ENCODE data around the gene KDM8. TPM values are rescaled to one million over a fixed set of nuclear protein-coding genes. Genes with fewer than 3 reads are reported as not detected.

Gene KDM8
- total and polyA plus RNA-seq, 9 of the 15 experiments (the other 6 are each of a cell fraction or from before 2014, with no cell fraction given): 0.61 to 9.1 (median 5.4) TPM

DNA sequence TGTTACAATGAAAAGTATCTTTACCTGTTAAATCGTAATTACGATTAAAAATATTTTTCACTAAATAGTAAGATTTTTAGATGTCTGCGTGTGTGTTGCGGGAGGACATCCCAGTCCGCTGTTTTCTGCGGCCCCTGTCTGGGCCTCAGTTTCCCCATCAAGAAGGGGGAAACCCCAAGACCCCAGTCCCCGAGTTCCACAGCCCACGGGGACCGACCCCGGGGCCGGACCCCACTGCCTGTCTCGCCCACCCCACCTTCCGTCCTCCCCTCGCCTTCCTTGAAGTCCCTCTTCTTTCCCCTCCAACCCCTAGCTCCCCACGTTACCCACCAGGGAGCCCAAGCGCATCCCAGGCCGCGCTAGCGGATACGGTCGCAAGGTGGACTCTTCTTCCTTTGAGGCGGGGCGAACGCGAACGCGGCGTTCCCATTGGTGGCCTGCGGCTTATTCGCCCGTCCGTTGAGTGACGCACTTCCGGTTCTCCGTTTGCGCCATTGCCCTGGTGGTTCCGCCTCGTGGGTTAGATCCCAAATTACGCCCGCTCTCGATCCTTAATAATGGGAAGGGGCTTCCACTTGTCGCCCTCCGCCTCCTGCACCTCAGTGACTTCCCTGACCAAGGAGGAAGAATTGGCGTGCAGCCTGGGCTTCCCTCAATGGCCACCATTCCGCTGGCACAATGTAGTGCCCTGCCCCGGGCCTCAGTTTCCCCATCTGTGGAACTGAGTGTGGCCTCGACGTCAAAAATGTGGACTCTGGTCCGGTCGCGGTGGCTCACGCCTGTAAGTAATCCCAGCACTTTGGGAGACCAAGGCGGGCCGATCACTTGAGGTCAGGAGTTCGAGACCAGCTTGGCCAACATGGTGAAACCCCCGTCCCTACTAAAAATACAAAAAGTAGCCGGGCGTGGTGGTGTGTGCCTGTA is 65.3 kb downstream of the KDM8 start, which contains the start of gene NSMCE1 (continued):
- TF ChIP-seq, protein P1, sequence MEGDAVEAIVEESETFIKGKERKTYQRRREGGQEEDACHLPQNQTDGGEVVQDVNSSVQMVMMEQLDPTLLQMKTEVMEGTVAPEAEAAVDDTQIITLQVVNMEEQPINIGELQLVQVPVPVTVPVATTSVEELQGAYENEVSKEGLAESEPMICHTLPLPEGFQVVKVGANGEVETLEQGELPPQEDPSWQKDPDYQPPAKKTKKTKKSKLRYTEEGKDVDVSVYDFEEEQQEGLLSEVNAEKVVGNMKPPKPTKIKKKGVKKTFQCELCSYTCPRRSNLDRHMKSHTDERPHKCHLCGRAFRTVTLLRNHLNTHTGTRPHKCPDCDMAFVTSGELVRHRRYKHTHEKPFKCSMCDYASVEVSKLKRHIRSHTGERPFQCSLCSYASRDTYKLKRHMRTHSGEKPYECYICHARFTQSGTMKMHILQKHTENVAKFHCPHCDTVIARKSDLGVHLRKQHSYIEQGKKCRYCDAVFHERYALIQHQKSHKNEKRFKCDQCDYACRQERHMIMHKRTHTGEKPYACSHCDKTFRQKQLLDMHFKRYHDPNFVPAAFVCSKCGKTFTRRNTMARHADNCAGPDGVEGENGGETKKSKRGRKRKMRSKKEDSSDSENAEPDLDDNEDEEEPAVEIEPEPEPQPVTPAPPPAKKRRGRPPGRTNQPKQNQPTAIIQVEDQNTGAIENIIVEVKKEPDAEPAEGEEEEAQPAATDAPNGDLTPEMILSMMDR (IDR thresholded peaks at IDR 0.05 in 2 of 3, conservative IDR thresholded peaks at IDR 0.05 in 1 of 3; ENCODE audit: insufficient read depth in 2 of 3, low read depth in 1 of 3, low read length in 3 of 3): peak in 2 of 3 experiments; percentile 12 to 18; a peak in 3 of 6 replicates
- TF ChIP-seq, protein P2, sequence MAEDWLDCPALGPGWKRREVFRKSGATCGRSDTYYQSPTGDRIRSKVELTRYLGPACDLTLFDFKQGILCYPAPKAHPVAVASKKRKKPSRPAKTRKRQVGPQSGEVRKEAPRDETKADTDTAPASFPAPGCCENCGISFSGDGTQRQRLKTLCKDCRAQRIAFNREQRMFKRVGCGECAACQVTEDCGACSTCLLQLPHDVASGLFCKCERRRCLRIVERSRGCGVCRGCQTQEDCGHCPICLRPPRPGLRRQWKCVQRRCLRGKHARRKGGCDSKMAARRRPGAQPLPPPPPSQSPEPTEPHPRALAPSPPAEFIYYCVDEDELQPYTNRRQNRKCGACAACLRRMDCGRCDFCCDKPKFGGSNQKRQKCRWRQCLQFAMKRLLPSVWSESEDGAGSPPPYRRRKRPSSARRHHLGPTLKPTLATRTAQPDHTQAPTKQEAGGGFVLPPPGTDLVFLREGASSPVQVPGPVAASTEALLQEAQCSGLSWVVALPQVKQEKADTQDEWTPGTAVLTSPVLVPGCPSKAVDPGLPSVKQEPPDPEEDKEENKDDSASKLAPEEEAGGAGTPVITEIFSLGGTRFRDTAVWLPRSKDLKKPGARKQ (CRISPR knock-in tag; IDR thresholded peaks at IDR 0.05): no peak
- no peak for TF ChIP-seq XRCC4 (IDR thresholded peaks at IDR 0.05; ENCODE audit: extremely low read depth, insufficient read depth, insufficient read length)
- no peak for TF ChIP-seq FOXM1 (IDR thresholded peaks at IDR 0.05; ENCODE audit: low read depth)
- TF ChIP-seq FOXM1 (CRISPR knock-in tag; IDR thresholded peaks at IDR 0.05; ENCODE audit: low read depth): no peak
- TF ChIP-seq, protein P3, sequence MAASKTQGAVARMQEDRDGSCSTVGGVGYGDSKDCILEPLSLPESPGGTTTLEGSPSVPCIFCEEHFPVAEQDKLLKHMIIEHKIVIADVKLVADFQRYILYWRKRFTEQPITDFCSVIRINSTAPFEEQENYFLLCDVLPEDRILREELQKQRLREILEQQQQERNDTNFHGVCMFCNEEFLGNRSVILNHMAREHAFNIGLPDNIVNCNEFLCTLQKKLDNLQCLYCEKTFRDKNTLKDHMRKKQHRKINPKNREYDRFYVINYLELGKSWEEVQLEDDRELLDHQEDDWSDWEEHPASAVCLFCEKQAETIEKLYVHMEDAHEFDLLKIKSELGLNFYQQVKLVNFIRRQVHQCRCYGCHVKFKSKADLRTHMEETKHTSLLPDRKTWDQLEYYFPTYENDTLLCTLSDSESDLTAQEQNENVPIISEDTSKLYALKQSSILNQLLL (CRISPR knock-in tag; IDR thresholded peaks at IDR 0.05; ENCODE audit: borderline replicate concordance): no peak
- no peak for TF ChIP-seq HNRNPH1 (optimal IDR thresholded peaks at IDR 0.05; ENCODE audit: low read depth, low read length)
- TF ChIP-seq IRF2 (CRISPR knock-in tag; IDR thresholded peaks at IDR 0.05): no peak
- no peak for TF ChIP-seq ZNF23 (CRISPR knock-in tag; IDR thresholded peaks at IDR 0.05)
- no peak for TF ChIP-seq SRF (CRISPR knock-in tag; IDR thresholded peaks at IDR 0.05)
- TF ChIP-seq FOXP1 (CRISPR knock-in tag; IDR thresholded peaks at IDR 0.05): 0 out of 2 replicates have a peak, but pooled peaks have one; percentile 30
- no peak for TF ChIP-seq CREBBP (IDR thresholded peaks at IDR 0.05; ENCODE audit: low read depth, low read length)
- TF ChIP-seq ZNF24 (IDR thresholded peaks at IDR 0.05): no peak
- no peak for TF ChIP-seq MEF2A (IDR thresholded peaks at IDR 0.05; ENCODE audit: control insufficient read depth, low read depth, low read length)
- TF ChIP-seq ZNF274 (IDR thresholded peaks at IDR 0.05; ENCODE audit: borderline replicate concordance, low read depth, low read length): no peak
- TF ChIP-seq SRSF1 (IDR thresholded peaks at IDR 0.05; ENCODE audit: low read depth, low read length): no peak
- TF ChIP-seq, protein P4, sequence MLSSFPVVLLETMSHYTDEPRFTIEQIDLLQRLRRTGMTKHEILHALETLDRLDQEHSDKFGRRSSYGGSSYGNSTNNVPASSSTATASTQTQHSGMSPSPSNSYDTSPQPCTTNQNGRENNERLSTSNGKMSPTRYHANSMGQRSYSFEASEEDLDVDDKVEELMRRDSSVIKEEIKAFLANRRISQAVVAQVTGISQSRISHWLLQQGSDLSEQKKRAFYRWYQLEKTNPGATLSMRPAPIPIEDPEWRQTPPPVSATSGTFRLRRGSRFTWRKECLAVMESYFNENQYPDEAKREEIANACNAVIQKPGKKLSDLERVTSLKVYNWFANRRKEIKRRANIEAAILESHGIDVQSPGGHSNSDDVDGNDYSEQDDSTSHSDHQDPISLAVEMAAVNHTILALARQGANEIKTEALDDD (IDR thresholded peaks at IDR 0.05): no peak
- TF ChIP-seq, protein P5, sequence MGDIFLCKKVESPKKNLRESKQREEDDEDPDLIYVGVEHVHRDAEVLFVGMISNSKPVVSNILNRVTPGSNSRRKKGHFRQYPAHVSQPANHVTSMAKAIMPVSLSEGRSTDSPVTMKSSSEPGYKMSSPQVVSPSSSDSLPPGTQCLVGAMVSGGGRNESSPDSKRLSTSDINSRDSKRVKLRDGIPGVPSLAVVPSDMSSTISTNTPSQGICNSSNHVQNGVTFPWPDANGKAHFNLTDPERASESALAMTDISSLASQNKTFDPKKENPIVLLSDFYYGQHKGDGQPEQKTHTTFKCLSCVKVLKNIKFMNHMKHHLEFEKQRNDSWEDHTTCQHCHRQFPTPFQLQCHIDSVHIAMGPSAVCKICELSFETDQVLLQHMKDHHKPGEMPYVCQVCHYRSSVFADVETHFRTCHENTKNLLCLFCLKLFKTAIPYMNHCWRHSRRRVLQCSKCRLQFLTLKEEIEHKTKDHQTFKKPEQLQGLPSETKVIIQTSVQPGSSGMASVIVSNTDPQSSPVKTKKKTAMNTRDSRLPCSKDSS (IDR thresholded peaks at IDR 0.05; ENCODE audit: low read depth, partially characterized antibody): no peak
- TF ChIP-seq CBFA2T2 (conservative IDR thresholded peaks at IDR 0.05): no peak
- 0 out of 2 replicates have a peak, but pooled peaks have one; percentile 41 for TF ChIP-seq ZNF175 (CRISPR knock-in tag; IDR thresholded peaks at IDR 0.05; ENCODE audit: low read depth)

Measured in K562 (cell line).